Renal cortical epithelial cell (primary cell): ENCODE measurements around the gene DHRS4. TPM values are rescaled to one million over a fixed set of nuclear protein-coding genes. Genes with fewer than 3 reads are reported as not detected.
"Not testable (repeated sequence)": the region's sequence is repeated elsewhere in the genome, so short reads cannot be mapped to it uniquely, and the experiment has no call there.

Experiments used
- DNase-seq: peaks from one replicate; pipeline ENCODE4 v3.0.0-alpha.2; 2011; ENCODE audit warnings: low read depth
- total RNA-seq: library from RNA; depleted of rRNA; stranded (reverse); fragments of >200 nt; gene quantifications from 2 replicates; pipeline ENCODE4 v1.2.3, GENCODE V29; 2014

DHRS4 gene
- total RNA-seq, 1 donor from 2014 or later: 34.6 TPM

DNA sequence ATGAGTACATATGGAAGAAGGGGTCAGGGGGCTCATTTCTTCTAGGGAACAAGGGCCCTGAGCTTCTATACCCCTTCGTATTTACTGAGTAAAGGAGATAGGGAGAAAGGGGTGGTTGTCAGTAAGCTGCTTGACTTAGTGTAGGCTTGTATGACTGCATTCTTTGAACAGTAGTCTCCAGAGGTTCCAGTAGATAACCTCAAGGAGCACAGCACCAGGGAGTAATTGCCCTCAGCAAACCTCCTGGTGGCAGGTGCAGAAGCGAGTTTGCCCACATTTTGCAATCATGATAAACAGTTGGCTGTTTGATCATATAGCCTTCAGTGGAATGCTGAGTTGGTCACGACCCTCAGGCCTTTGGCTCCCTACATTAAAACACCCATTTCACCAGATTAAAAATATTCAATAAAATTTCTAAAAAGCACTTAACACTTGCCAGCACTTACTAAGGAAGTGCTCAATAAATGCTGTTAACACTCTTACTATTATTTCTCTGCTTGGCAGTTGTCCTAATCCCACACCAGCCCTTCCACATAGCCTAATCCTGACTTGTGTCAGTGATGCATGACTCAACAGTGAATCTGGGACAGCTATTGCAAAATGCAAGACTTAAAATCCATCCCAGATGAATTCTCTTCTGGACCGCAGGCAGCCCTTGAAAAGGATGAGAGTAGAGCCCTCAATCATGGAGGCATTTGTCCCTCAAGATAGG lies 31.5 kb downstream of the DHRS4 start:
- DNase-seq: peak; percentile 54

DNA sequence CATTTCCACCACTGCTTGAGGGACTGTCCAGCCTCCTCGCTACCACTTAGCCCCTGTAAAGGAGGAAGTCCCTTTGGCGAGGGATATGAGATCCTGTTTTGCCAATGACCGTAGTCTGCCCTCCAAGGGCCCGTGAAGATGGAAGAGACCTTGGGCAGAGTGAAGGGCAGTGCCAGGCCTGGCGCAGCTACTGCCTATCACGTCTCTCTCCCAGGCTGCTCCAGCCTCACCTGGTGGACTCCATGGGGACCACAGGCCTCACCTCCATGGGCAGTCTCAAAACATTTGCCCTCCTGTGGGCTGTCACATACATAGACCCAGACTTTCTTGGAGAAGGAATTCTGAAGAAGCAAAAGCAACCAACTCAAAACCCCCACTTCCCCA lies 34.6 kb downstream of the DHRS4 start:
- not testable (repeated sequence) for DNase-seq

DNA sequence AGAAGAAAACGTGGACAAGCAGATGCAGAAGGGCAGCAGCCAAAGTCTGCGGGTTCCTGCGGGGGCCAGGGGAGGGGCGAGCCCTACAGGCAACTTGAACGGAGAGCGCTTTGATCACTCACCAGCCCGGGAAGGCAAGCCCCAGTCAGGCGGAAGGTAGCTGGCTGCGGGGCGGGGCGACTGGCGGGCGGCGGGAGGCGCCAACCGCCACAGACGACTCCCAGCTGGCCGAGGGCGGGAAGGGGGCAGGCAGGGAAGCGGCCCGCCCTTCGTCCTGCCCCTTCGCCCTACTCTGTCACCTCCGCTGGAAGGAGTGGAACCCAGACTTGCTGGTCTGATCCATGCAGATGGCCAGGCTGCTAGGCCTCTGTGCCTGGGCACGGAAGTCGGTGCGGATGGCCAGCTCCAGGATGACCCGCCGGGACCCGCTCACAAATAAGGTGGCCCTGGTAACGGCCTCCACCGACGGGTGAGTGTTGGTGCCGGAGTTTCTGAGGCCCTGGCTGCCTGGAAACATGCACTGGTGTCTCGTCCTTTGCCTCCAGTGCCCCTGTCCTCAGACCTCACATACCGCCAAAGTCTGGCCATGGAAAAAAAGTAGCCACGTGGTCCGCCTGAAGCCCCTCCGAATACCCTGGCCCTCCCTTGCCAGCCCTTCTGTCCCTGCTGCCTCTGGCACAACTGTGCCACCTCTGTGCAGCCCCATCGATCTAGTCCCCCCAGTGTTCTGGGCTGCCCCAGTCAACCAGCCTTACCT lies 35.2 kb downstream of the DHRS4 start, which contains the start of gene DHRS4L2:
TSS of gene DHRS4L2 (plus strand) at position 323 of the 757 bp plus-strand sequence. CDS start at position 342, 19 bp downstream.
- peak; percentile 54 for DNase-seq

DNA sequence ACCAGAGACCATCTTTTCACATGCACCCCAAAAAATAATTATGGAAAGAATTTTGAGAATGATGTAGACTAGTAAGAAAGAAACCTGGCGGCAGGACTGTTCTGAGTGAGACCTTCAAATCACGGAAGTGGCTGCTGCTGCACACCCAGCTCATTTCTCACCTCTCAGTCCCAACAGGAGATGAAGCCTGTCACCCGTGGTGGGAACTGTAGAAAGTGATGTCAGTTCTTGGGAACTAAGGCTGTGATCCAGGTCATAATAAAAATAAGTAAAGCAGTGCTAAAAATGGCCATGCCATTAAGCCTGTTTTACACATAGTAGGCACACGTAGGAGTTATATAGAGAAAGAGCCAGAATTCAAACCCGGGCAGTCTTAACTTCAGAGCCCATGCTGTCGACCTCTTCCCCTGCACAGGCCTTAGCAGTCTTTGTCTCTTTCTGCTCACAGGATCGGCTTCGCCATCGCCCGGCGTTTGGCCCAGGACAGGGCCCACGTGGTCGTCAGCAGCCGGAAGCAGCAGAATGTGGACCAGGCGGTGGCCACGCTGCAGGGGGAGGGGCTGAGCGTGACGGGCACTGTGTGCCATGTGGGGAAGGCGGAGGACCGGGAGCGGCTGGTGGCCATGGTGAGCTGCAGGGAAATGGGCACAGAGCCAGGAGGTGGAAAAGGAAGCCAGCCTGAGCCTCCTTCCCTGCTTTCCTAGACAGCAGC lies 36.3 kb downstream of the DHRS4 start:
- not testable (repeated sequence) for DNase-seq

DNA sequence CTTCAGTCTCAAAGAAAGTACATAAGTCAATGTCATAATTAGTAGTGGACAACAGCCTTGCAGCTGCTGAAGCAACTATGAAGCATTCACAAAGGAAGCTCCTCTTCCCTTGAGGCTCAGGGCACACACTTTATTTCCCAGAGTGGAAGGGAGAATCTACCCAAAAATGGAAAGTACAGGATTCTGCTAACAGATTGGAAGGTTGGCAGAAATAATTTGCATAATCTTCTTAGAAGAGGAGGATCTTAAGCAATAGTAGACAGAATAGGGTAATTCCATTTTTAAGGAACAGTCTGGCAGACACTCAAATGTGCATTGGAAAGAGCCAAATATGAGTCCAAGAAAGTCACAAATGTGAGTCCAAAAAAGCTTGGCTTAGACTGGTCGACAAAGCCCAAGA lies 37.4 kb downstream of the DHRS4 start:
- DNase-seq: not testable (repeated sequence)

DNA sequence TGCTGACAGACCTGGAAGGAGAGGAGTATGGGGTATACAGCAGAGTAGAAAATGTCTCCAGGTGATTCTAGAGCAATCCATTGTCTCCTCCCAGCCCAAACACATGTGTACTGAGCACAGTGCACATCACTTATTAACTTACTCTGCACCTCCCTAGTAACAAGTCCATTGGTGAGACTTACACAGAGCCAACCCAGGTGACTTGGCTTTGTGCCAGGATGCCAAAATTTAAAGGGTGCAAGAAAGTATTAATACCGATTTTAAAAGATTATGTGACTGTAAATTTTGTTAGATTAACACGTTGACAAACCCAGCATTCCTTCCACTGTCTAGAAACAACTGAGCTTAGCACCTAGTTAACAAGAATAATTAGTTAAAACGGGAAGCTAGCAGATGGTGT lies 39.5 kb downstream of the DHRS4 start:
- DNase-seq: not testable (repeated sequence)

DNA sequence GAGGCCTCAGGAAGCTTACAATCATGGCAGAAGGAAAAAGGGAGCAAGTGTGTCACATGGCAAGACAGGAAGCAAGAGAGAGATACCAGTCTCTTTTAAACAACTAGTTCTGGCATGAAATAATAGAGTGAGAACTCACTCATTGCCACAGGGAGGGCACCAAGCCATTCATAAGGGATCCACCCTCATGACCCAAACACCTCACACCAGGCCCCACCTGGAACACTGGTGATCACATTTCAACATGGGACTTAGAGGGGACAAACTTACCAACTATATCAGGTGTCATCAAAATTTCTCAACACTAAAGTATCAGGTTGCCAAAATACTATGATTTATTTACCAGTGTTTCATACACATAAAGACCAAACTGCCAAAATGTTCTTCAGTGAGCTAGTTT lies 42.4 kb downstream of the DHRS4 start:
- DNase-seq: not testable (repeated sequence)

DNA sequence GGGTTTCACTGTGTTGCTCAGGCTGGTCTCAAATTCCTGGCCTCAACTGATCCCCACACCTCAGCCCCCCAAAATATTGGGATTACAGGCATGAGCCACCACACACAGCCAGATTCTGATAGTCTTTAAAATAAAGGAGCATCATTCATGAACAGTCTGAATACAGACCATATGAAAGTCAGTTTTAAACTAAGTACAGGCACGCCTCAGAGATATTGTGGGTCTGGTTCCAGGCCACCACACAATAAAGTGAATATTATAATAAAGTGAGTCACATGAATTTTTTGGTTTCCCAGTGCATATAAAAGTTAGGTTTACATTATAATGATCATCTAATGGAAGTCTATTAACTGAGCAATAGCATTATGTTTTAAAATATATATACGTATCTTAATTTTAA lies 43.3 kb downstream of the DHRS4 start:
- not testable (repeated sequence) for DNase-seq

DNA sequence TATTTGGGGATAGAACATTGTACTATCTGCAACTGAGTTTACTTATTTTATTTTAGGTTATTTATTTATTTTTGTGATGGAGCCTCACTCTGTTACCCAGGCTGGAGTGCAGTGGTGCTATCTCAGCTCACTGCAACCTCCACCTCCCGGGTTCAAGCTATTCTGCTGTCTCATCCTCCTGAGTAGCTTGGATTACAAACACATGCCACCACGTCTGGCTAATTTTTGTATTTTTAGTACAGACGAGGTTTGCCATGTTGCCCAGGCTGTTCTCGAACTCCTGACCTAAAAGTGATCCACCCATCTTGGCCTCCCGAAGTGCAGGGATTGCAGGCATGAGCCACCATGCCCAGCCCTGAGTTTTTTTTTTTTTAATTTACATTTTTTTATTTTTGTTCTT lies 46.1 kb downstream of the DHRS4 start:
- not testable (repeated sequence) for DNase-seq

DNA sequence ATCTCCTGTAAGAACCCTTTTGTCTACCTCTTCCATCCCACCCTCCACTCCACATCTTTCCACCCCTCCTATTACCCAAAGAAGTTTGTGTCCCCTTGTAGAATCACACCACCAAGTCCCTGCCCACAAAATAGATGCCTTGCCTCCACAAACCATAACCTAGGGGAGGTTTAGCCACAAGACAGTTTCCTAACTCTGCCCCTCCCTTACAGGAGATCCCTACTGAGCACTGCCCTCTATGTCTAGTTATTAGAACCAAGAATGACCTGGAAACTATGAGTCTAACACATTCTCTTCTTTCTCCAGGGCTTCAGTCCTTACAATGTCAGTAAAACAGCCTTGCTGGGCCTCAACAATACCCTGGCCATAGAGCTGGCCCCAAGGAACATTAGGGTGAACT lies 47.5 kb downstream of the DHRS4 start:
- not testable (repeated sequence) for DNase-seq

DNA sequence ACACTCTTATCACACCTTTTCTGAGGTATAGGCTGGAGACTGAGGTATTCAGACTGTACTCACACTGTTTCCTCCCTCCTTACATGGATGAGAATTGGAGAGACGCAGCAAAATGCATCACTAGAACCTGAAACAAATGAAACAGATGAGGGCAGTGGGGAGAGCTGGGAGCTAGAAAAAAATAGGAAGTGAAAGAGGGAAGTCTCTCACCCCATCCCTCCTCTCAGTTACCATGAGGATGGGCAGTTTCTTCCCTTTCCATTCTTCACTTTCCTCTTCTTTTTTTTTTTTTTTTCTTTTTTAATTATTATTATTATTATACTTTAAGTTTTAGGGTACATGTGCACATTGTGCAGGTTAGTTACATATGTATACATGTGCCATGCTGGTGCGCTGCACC lies 48.1 kb downstream of the DHRS4 start:
- not testable (repeated sequence) for DNase-seq

DNA sequence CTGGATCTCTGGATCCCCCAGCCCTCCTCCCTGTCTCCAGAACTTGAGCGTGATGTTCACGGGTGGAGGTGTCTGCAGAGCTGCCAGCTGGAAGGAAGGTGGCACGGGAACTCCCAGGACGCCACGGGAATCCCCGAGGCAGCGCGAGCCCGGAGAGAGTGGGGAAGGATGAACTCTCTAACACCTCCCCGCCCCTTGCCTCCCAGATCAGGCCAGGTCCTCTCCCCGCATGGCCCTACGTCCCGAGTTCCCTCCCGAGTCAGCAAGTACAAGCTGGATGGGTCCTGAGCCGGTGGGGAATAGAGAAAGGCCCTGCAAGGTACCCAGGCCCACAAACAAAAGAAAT lies 52.9 kb downstream of the DHRS4 start:
- DNase-seq: not testable (repeated sequence)

DNA sequence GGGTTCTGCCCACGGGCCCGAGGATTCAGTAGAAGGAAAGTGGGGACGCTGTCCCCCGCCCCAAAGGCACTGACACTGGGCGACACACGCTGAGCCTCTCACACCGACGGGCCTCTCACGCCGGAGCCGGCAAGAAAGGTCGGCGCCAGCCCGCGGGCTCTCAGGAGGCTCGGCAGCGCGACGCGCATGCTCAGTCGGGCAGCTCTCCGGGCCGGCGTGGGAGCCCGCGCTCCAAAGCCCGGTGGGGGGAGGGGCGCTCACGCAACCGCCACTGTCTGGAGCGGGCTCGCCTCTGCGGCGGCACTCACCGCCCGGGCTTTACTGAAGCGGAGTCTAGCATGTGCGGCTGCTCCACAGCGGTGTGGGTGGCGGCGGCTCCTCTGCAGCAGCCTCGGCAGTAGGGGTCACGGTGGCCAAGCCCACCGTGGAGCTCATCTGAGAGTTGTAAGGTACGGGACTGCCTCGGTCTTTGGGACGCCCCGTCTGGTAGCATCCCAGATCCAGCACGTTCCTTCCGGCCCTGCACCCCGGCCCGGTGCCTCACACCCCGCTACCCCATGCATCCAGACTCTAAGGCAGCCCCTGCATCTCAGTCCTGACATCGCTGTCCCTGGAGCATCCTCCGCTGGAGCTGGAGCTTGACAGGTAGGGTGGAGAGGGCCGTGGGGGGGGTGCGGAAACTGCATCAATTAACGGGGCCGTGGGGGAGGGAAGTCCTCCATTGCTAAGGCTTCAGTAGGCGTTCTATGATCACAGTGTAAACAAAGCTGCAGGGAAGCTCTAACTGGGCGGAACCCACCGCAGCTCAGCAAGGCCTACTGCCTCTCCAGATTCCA lies 53.5 kb downstream of the DHRS4 start:
- DNase-seq: not testable (repeated sequence)

DNA sequence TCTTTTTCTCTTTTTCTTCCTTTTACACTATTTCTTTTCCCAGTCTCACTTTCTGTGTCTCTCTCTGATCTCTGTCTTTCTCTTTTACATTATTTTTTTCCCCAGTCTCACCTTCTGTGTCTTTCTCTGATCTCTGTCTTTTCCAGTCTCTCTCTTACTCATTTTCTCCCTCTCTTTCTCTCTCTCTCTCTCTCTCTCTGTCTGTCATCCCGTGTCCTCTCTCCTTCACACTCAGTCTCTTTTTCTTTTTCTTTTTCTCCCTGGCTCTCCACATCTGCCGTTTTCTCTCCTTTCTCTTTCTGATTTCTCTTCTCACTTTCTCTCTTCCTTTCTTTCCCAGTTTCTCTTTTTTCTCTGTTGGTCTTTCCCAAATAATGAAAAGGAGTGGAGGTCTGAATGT lies 57.5 kb downstream of the DHRS4 start:
- no peak for DNase-seq

DNA sequence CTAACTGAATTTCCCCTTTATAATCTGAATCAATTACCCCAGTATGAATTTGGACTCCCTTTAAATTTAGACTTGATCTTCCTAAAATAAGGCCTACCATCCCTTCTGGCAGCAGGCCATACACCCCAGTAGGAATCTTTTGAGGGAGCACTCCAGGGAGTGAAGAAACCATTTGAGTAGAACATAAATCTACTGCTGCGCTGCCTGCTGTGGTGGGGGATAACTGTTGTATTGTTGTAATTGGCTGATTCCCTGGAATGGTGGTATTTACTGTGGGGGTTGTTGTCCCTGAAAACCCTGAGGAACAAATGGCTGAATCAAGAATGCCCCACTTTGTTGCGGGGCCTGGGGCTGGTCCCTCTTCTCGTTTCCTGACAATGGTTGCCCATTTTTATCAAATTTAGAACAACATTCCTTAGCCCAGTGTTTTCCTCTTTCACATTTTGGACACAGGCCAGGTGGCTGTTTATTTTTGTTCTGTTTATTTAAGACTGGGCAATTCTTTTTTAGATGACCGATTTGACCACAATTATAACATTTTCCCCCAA lies 59.2 kb downstream of the DHRS4 start:
- not testable (repeated sequence) for DNase-seq

DNA sequence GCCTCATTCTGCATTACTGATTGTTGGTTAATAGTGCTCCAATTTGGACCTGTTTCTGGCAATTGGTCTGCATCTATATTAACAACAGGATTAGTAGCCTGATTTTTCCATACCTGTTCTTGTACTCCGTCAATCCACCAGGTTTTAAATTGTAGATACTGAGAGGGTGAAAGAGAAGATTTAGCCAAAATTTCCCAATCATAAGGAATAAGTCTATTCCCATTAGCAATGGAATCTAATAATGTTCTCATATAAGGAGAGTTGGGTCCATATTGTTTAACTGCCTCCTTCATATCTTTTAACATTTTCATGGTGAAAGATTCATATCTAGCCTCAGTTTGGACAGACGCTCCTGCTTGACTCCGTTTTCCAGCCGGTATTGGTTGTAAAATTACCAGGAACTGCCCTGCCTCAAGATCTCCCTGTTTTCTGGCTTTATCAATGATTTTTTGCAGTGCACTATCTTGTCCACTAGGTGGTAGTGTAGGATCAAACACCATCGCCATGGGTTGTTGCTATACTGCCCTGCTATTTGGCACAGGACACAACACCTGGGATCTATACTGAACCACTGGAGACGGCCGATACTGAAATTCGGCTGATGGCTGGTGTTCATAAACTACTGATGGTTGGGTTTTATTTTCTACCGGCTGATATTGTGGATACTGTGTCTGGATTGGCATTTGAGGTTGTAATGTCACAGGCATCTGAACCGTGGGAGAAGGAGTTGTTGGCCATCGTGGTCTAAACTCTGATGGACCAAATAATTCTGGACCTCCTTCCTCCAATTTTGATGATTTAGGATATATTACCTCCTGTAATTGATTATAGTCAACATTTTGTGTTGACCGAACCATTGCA lies 60.3 kb downstream of the DHRS4 start:
- peak; percentile 61 for DNase-seq

DNA sequence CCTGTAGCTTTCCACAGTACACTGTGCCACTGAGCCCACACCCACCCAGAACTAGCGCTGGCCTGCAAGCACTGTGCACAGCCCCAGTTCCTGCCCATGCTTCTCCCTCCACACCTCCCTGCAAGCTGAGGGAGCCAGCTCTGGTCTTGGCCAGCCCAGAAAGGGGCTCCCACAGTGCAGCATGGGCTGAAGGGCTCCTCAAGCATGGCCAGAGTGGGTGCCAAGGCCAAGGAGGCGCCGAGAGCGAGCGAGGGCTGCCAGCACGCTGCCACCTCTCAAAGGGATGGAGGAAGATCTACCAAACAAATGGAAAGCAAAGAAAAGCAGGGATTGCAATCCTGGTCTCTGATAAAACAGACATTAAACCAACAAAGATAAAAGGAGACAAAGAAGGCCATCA lies 62.2 kb downstream of the DHRS4 start:
- DNase-seq: not testable (repeated sequence)
